ENCODE data around the gene KRT84. TPM values are rescaled to one million over a fixed set of nuclear protein-coding genes. Genes with fewer than 3 reads are reported as not detected.

The KRT84 gene
- total RNA-seq, 1 experiment from 2014 or later, result not detected

- no peak overlapping the region for H3K4me3 Mint-ChIP-seq (ENCODE audit: unreplicated experiment)
These were observed 34.2 kb upstream of the KRT84 start for GRCh38 chr12:52419656-52420055.

GRCh38 chr12:52418576-52419110 is 33.2 kb upstream of the KRT84 start:
- no peak overlapping the region for H3K27ac Mint-ChIP-seq (ENCODE audit: low read depth, unreplicated experiment)
- no peak for TF ChIP-seq CTCF (IDR thresholded peaks at IDR 0.05; ENCODE audit: unreplicated experiment)
- H3K4me1 Mint-ChIP-seq (ENCODE audit: insufficient read depth, unreplicated experiment), result peaks cover 32% of the 10 kb centered on the region
- no TSS peak for BruUV-seq (replicated peaks)
- no peak overlapping the region for H3K4me3 Mint-ChIP-seq (ENCODE audit: unreplicated experiment)
- H3K9me3 Mint-ChIP-seq (ENCODE audit: unreplicated experiment), result no peaks in the 10 kb centered on the region
- DNase-seq (ENCODE audit: unreplicated experiment), result no peak
- intact Hi-C loops (cut with micrococcal nuclease), result no loop called here
- ChIA-PET CTCF (interaction anchor here (0.5 to 1.1 kb wide), 3 partner anchors 9 to 92 kb away, joined by 3 to 6 read pairs (median 3); no protein-coding TSS in a partner anchor), POLR2A (interaction anchor here (0.8 kb wide), 1 partner anchor 33 kb away, joined by 4 read pairs; the partner anchor contains the start of gene KRT6B)
- no peaks in the 10 kb centered on the region for H3K36me3 Mint-ChIP-seq (ENCODE audit: insufficient read depth, unreplicated experiment)
- H3K27me3 Mint-ChIP-seq (ENCODE audit: insufficient read depth, unreplicated experiment), result no peaks in the 10 kb centered on the region

More at GRCh38 chr12:52419656-52420055, 34.2 kb upstream of the KRT84 start:
- intact Hi-C loops (cut with micrococcal nuclease), result no loop called here
- Mint-ChIP-seq H3K4me1 (ENCODE audit: insufficient read depth, unreplicated experiment) (peaks cover 32% of the 10 kb centered on the region), H3K9me3 (ENCODE audit: unreplicated experiment) (no peaks in the 10 kb centered on the region), H3K27ac (ENCODE audit: low read depth, unreplicated experiment) (peak overlapping the region; percentile 5), H3K36me3 (ENCODE audit: insufficient read depth, unreplicated experiment) (no peaks in the 10 kb centered on the region), H3K27me3 (ENCODE audit: insufficient read depth, unreplicated experiment) (no peaks in the 10 kb centered on the region)
- no peak for TF ChIP-seq CTCF (IDR thresholded peaks at IDR 0.05; ENCODE audit: unreplicated experiment)
- ChIA-PET CTCF (no interaction called here), POLR2A (no interaction called here)
- no TSS peak for BruUV-seq (replicated peaks)
- DNase-seq (ENCODE audit: unreplicated experiment), result no peak

- H3K27ac Mint-ChIP-seq (ENCODE audit: low read depth, unreplicated experiment), result peak overlapping the region; percentile 14
- H3K9me3 Mint-ChIP-seq (ENCODE audit: unreplicated experiment), result no peaks in the 10 kb centered on the region
- H3K4me1 Mint-ChIP-seq (ENCODE audit: insufficient read depth, unreplicated experiment), result peaks cover 32% of the 10 kb centered on the region
- no peak overlapping the region for H3K4me3 Mint-ChIP-seq (ENCODE audit: unreplicated experiment)
- intact Hi-C loops (cut with micrococcal nuclease), result no loop called here
- no peaks in the 10 kb centered on the region for H3K36me3 Mint-ChIP-seq (ENCODE audit: insufficient read depth, unreplicated experiment)
- no TSS peak for BruUV-seq (replicated peaks)
- TF ChIP-seq CTCF (IDR thresholded peaks at IDR 0.05; ENCODE audit: unreplicated experiment), result no peak
- H3K27me3 Mint-ChIP-seq (ENCODE audit: insufficient read depth, unreplicated experiment), result no peaks in the 10 kb centered on the region
- CTCF ChIA-PET, result no interaction called here
- DNase-seq (ENCODE audit: unreplicated experiment), result no peak
- POLR2A ChIA-PET, result interaction anchor here (1.5 kb wide), 1 partner anchor 11 kb away, joined by 4 read pairs; no protein-coding TSS in a partner anchor
These were observed 32.3 kb upstream of the KRT84 start for GRCh38 chr12:52417740-52418139.

GRCh38 chr12:52416795-52417194 is 31.3 kb upstream of the KRT84 start:
- intact Hi-C loops (cut with micrococcal nuclease), result no loop called here
- Mint-ChIP-seq H3K4me1 (ENCODE audit: insufficient read depth, unreplicated experiment) (peaks cover 32% of the 10 kb centered on the region), H3K27ac (ENCODE audit: low read depth, unreplicated experiment) (no peak overlapping the region), H3K9me3 (ENCODE audit: unreplicated experiment) (no peaks in the 10 kb centered on the region), H3K27me3 (ENCODE audit: insufficient read depth, unreplicated experiment) (no peaks in the 10 kb centered on the region), H3K36me3 (ENCODE audit: insufficient read depth, unreplicated experiment) (no peaks in the 10 kb centered on the region), H3K4me3 (ENCODE audit: unreplicated experiment) (no peak overlapping the region)
- no TSS peak for BruUV-seq (replicated peaks)
- CTCF ChIA-PET, result interaction anchor here (1.1 kb wide), 1 partner anchor 14 kb away, joined by 5 read pairs; no protein-coding TSS in a partner anchor
- DNase-seq (ENCODE audit: unreplicated experiment), result no peak
- no peak for TF ChIP-seq CTCF (IDR thresholded peaks at IDR 0.05; ENCODE audit: unreplicated experiment)
- POLR2A ChIA-PET, result interaction anchor here (0.9 to 1.5 kb wide), 4 partner anchors 12 to 196 kb away, joined by 3 to 5 read pairs (median 4); partner anchors contain the start of gene KRT6A

All from MCF 10A (cell line).